Tibial nerve (tissue), 4 donors: Measurements from ENCODE around the gene TTC1. TPM values are rescaled to one million over a fixed set of nuclear protein-coding genes. Genes with fewer than 3 reads are reported as not detected.

Experiments used
- DNase-seq, 2 donors: peaks; one replicate each; pipeline ENCODE4 v3.0.0-alpha.2; 2019; ENCODE audit warnings: low spot score in 2 of 2
- H3K27ac ChIP-seq, 4 donors: fragments of 200-600 bp; sonication (generic) in 3 of 4; one replicate each; pipeline ENCODE4 v1.5.1; 2017 to 2019; ENCODE audit warnings: mild to moderate bottlenecking in 1 of 4
- H3K27me3 ChIP-seq, 2 donors: fragments of 200-600 bp; sonication (generic) in 1 of 2; one replicate each; pipeline versions ENCODE4 v1.5.1 to v1.6.0; 2017 to 2019
- H3K36me3 ChIP-seq, 3 donors: fragments of 200-600 bp; sonication (generic); one replicate each; pipeline ENCODE4 v1.5.1; 2018 to 2019
- H3K4me1 ChIP-seq, 4 donors: fragments of 200-600 bp; sonication (generic) in 3 of 4; one replicate each; pipeline ENCODE4 v1.5.1; 2017 to 2019
- H3K4me3 ChIP-seq, 4 donors: fragments of 200-600 bp; sonication (generic) in 3 of 4; one replicate each; pipeline ENCODE4 v1.5.1; 2017 to 2019; ENCODE audit warnings: mild to moderate bottlenecking in 1 of 4, moderate library complexity in 1 of 4
- H3K9me3 ChIP-seq, 4 donors: fragments of 200-600 bp; sonication (generic) in 3 of 4; one replicate each; pipeline ENCODE4 v1.5.1; 2017 to 2019
- CTCF ChIP-seq, 5 experiments: fragments of 200-600 bp in 3 of 5; fragments of 450-650 bp in 2 of 5; sonication (generic) in 3 of 5; IDR thresholded peaks; one replicate each; pipeline ENCODE4 v1.5.1; 2016 to 2019; ENCODE audit warnings: antibody characterized with exemption in 5 of 5, mild to moderate bottlenecking in 3 of 5, moderate library complexity in 2 of 5
- EP300 ChIP-seq, 2 donors: sonication (generic); formaldehyde crosslinking; IDR thresholded peaks; one replicate each; pipeline ENCODE4 v1.6.1; 2017; ENCODE audit warnings: antibody characterized with exemption in 2 of 2, mild to moderate bottlenecking in 1 of 2
- POLR2A ChIP-seq, 2 donors: fragments of 450-650 bp; IDR thresholded peaks; one replicate each; pipeline ENCODE4 v1.6.1; 2017; ENCODE audit warnings: antibody characterized with exemption in 2 of 2, mild to moderate bottlenecking in 2 of 2, moderate library complexity in 2 of 2
- WGBS, 2 donors: methylation state at CpG; one replicate each; pipeline ENCODE4 v1.1.5; 2018; 5-methylcytosine and 5-hydroxymethylcytosine counted together
- total RNA-seq, 4 donors: library from RNA; depleted of rRNA; stranded (reverse); fragments of >200 nt; gene quantifications; one replicate each; pipeline ENCODE4 v1.1.0, GENCODE V29; 2016

The TTC1 gene
- total RNA-seq, 4 donors from 2014 or later = 27.6 to 40.4 (median 36.9) TPM

- Histone ChIP-seq H3K4me3 (peak overlapping the region in 2 of 4 donors; percentile 23 to 43), H3K9me3 (no peaks in the 10 kb centered on the region), H3K36me3 (no peaks in the 10 kb centered on the region), H3K27me3 (peaks cover 0 to 30% of the 10 kb centered on the region in 2 donors), H3K4me1 (peaks cover 0 to 9% (median 2%) of the 10 kb centered on the region in 4 donors), H3K27ac (no peak overlapping the region)
- DNase-seq = no peak
- WGBS, 2 donors = 2% methylated on average over 12 of the region's 76 CpGs; no CpG with 5 or more reads in 1 of the 2 donors
- TF ChIP-seq EP300 (IDR thresholded peaks at IDR 0.05) (no peak), POLR2A (IDR thresholded peaks at IDR 0.05) (no peak), CTCF (IDR thresholded peaks at IDR 0.05) (no peak)
These were observed 36.9 kb upstream of the TTC1 start for GRCh38 chr5:159971931-159972461.

- 24 to 32% methylated on average over 40 to 45 of the region's 50 CpGs for WGBS, 2 donors
- no peaks in the 10 kb centered on the region for H3K9me3 ChIP-seq
- peaks cover 0 to 30% of the 10 kb centered on the region in 2 donors for H3K27me3 ChIP-seq
- no peak overlapping the region for H3K27ac ChIP-seq
- H3K4me1 ChIP-seq = peaks cover 0 to 9% (median 2%) of the 10 kb centered on the region in 4 donors
- peak overlapping the region in 2 of 4 donors; percentile 23 to 43 for H3K4me3 ChIP-seq
- DNase-seq = no peak
- no peaks in the 10 kb centered on the region for H3K36me3 ChIP-seq
- TF ChIP-seq EP300 (IDR thresholded peaks at IDR 0.05) (no peak), CTCF (IDR thresholded peaks at IDR 0.05) (no peak), POLR2A (IDR thresholded peaks at IDR 0.05) (no peak)
These were observed 36.2 kb upstream of the TTC1 start for GRCh38 chr5:159972538-159973362.

GRCh38 chr5:159975462-159976019, 33.4 kb upstream of the TTC1 start:
- no peaks in the 10 kb centered on the region for H3K36me3 ChIP-seq
- no peak overlapping the region for H3K27ac ChIP-seq
- no peak for DNase-seq
- WGBS, 2 donors = 33 to 43% methylated on average over 2 of the region's 2 CpGs
- no peak overlapping the region for H3K4me3 ChIP-seq
- H3K4me1 ChIP-seq = peaks cover 0 to 9% (median 2%) of the 10 kb centered on the region in 4 donors
- TF ChIP-seq CTCF (IDR thresholded peaks at IDR 0.05) (no peak), POLR2A (IDR thresholded peaks at IDR 0.05) (no peak), EP300 (IDR thresholded peaks at IDR 0.05) (no peak)
- no peaks in the 10 kb centered on the region for H3K9me3 ChIP-seq
- H3K27me3 ChIP-seq = peaks cover 0 to 26% of the 10 kb centered on the region in 2 donors

- DNase-seq = no peak
- 89 to 94% methylated on average over 3 of the region's 3 CpGs for WGBS, 2 donors
- Histone ChIP-seq H3K36me3 (no peaks in the 10 kb centered on the region), H3K9me3 (no peaks in the 10 kb centered on the region), H3K4me3 (no peak overlapping the region), H3K27me3 (peaks cover 0 to 14% of the 10 kb centered on the region in 2 donors), H3K4me1 (peaks cover 0 to 9% (median 2%) of the 10 kb centered on the region in 4 donors), H3K27ac (no peak overlapping the region)
- TF ChIP-seq EP300 (IDR thresholded peaks at IDR 0.05) (no peak), POLR2A (IDR thresholded peaks at IDR 0.05) (no peak)
These were observed 32.0 kb upstream of the TTC1 start for GRCh38 chr5:159976921-159977320.

GRCh38 chr5:159978358-159978757, 30.6 kb upstream of the TTC1 start:
- Histone ChIP-seq H3K9me3 (no peaks in the 10 kb centered on the region), H3K36me3 (no peaks in the 10 kb centered on the region), H3K4me3 (no peak overlapping the region), H3K27ac (no peak overlapping the region), H3K27me3 (peaks cover 0 to 1% of the 10 kb centered on the region in 2 donors), H3K4me1 (no peaks in the 10 kb centered on the region)
- DNase-seq = no peak
- 9 to 22% methylated on average over 2 of the region's 2 CpGs for WGBS, 2 donors
- TF ChIP-seq EP300 (IDR thresholded peaks at IDR 0.05) (no peak), POLR2A (IDR thresholded peaks at IDR 0.05) (no peak), CTCF (IDR thresholded peaks at IDR 0.05) (no peak)
